GM23338 (cell line): Measurements from ENCODE around the gene NEK8. TPM values are rescaled to one million over a fixed set of nuclear protein-coding genes. Genes with fewer than 3 reads are reported as not detected.

ENCODE experiments used
- ATAC-seq: fragments of 200-7000 bp; cut with Tn5 transposase; 3 replicates; pipeline ENCODE4 v1.9.1; 2020
- DNase-seq: peaks from one replicate; pipeline ENCODE4 v3.0.0-alpha.2; 2015; ENCODE audit warnings: low spot score
- H2AFZ ChIP-seq: fragments of 200-600 bp; sonication (generic); 2 replicates; pipeline ENCODE4 v1.8.0; 2016; ENCODE audit warnings: antibody characterized with exemption, mild to moderate bottlenecking, moderate library complexity
- H3F3A ChIP-seq: fragments of 200-600 bp; sonication (generic); replicated peaks from 2 replicates; pipeline ENCODE4 v1.8.0; 2017; ENCODE audit warnings: antibody characterized with exemption, mixed run types, low read depth
- H3K27ac ChIP-seq: fragments of 200-600 bp; sonication (generic); 2 replicates; pipeline ENCODE4 v1.6.1; 2016; ENCODE audit warnings: low read depth
- H3K27me3 ChIP-seq: fragments of 200-600 bp; sonication (generic); 2 replicates; pipeline ENCODE4 v1.8.0; 2016; ENCODE audit warnings: mild to moderate bottlenecking, mixed run types, moderate library complexity; ENCODE audit not compliant: insufficient read depth
- H3K36me3 ChIP-seq: fragments of 200-600 bp; sonication (generic); 2 replicates; pipeline ENCODE4 v1.8.0; 2016; ENCODE audit warnings: mild to moderate bottlenecking; ENCODE audit not compliant: insufficient read depth
- H3K4me1 ChIP-seq: fragments of 200-600 bp; sonication (generic); 2 replicates; pipeline ENCODE4 v1.8.0; 2016; ENCODE audit warnings: mild to moderate bottlenecking, moderate library complexity; ENCODE audit not compliant: insufficient read depth
- H3K4me2 ChIP-seq: fragments of 200-600 bp; sonication (generic); 2 replicates; pipeline ENCODE4 v1.7.1; 2017; ENCODE audit warnings: mixed run types
- H3K4me3 ChIP-seq: fragments of 200-600 bp; sonication (generic); 2 replicates; pipeline ENCODE4 v1.6.1; 2016; ENCODE audit warnings: mixed run types
- H3K79me2 ChIP-seq: fragments of 200-600 bp; sonication (generic); replicated peaks from 2 replicates; pipeline ENCODE4 v1.8.0; 2017; ENCODE audit warnings: mild to moderate bottlenecking; ENCODE audit not compliant: insufficient read depth
- H3K9me2 ChIP-seq: fragments of 200-600 bp; sonication (generic); 2 replicates; pipeline ENCODE4 v1.8.0; 2017; ENCODE audit not compliant: insufficient read depth
- H4K20me1 ChIP-seq: fragments of 200-600 bp; sonication (generic); replicated peaks from 2 replicates; pipeline ENCODE4 v1.8.0; 2017; ENCODE audit warnings: mild to moderate bottlenecking; ENCODE audit not compliant: insufficient read depth
- H3K27ac Mint-ChIP-seq: 2 replicates; pipeline ENCODE4 v1.8.0; 2020; ENCODE audit warnings: inconsistent platforms, mild to moderate bottlenecking, moderate library complexity, mixed read lengths
- H3K27me3 Mint-ChIP-seq: 3 replicates; pipeline ENCODE4 v1.8.0; 2022; ENCODE audit warnings: low read depth, mild to moderate bottlenecking, moderate library complexity, mixed read lengths, inconsistent platforms; ENCODE audit not compliant: insufficient read depth, poor library complexity
- H3K36me3 Mint-ChIP-seq: 3 replicates; pipeline ENCODE4 v1.8.0; 2021; ENCODE audit warnings: low read depth, mild to moderate bottlenecking, inconsistent platforms, moderate library complexity, mixed read lengths
- H3K4me1 Mint-ChIP-seq: 3 replicates; pipeline ENCODE4 v1.8.0; 2020; ENCODE audit warnings: mild to moderate bottlenecking, inconsistent platforms, mixed read lengths
- H3K4me3 Mint-ChIP-seq: 3 replicates; pipeline ENCODE4 v1.8.0; 2021; ENCODE audit warnings: moderate library complexity, mild to moderate bottlenecking, inconsistent platforms, mixed read lengths
- H3K9me3 Mint-ChIP-seq: 3 replicates; pipeline ENCODE4 v1.8.0; 2020; ENCODE audit warnings: moderate library complexity, mild to moderate bottlenecking, inconsistent platforms, mixed read lengths
- CTCF ChIP-seq, 2 experiments: fragments of 200-600 bp in 1 of 2; sonication (generic) in 1 of 2; conservative IDR thresholded peaks; 2 replicates each; pipeline versions ENCODE4 v1.5.1 to v1.6.1; 2016 to 2017; ENCODE audit warnings: antibody characterized with exemption in 2 of 2, low read depth in 2 of 2, mild to moderate bottlenecking in 2 of 2, moderate library complexity in 1 of 2
- EZH2 ChIP-seq: fragments of 200-600 bp; sonication (generic); IDR thresholded peaks from one replicate; pipeline ENCODE4 v1.8.0; 2017; ENCODE audit warnings: antibody characterized with exemption, mild to moderate bottlenecking, low read depth; ENCODE audit not compliant: unreplicated experiment
- NANOG ChIP-seq: IDR thresholded peaks from 2 replicates; pipeline ENCODE4 v1.6.1; 2016; ENCODE audit warnings: antibody characterized with exemption, borderline replicate concordance
- POLR2AphosphoS5 ChIP-seq: IDR thresholded peaks from 2 replicates; pipeline ENCODE4 v1.6.1; 2016; ENCODE audit warnings: antibody characterized with exemption, low read depth
- STAT1 ChIP-seq: IDR thresholded peaks from one replicate; pipeline ENCODE4 v1.6.1; 2016; ENCODE audit warnings: antibody characterized with exemption; ENCODE audit not compliant: unreplicated experiment
- ZNF331 ChIP-seq: fragments of 250-450 bp; sonication (Bioruptor Pico); IDR thresholded peaks from 2 replicates; pipeline ENCODE4 v1.5.0; 2020; ENCODE audit warnings: low read depth, mild to moderate bottlenecking, moderate library complexity
- polyA plus RNA-seq: library from polyadenylated mRNA; unstranded; fragments of >200 nt; fragmentation: Nextera tagmentation; extraction: Ambion mirVana; gene quantifications from 2 replicates; pipeline ENCODE4 v1.2.1, GENCODE V29; 2016
- total RNA-seq: library from RNA; depleted of rRNA; stranded (reverse); fragments of >200 nt; shearing (Covaris generic); gene quantifications from 2 replicates; pipeline ENCODE4 v1.2.3, GENCODE V29; 2014
- TF ChIP-seq, protein P1 (sequence below): IDR thresholded peaks from 2 replicates; pipeline ENCODE4 v1.6.1; 2016; ENCODE audit warnings: antibody characterized with exemption

Gene NEK8
- total and polyA plus RNA-seq, 2 experiments from 2014 or later, result 10.0 to 14.9 TPM

GRCh38 chr17:28760601-28761562 is 32.3 kb downstream of the NEK8 start:
- DNase-seq, result peak; percentile 89
- peaks cover 5% of the 10 kb centered on the region; the same call in 1 of the 2 replicates for H4K20me1 ChIP-seq
- H3K4me1 ChIP-seq, result peaks cover 52% of the 10 kb centered on the region
- H3K4me1 Mint-ChIP-seq, result peaks cover 64% of the 10 kb centered on the region
- peak overlapping the region; percentile 50 for H3K4me2 ChIP-seq
- peaks cover 69% of the 10 kb centered on the region for H3K36me3 Mint-ChIP-seq
- H3F3A ChIP-seq, result peaks cover 55% of the 10 kb centered on the region
- H2AFZ ChIP-seq, result no peak overlapping the region
- no peaks in the 10 kb centered on the region; the same call in 2 of the 3 replicates for H3K9me3 Mint-ChIP-seq
- peak overlapping the region; percentile 91 for H3K27ac Mint-ChIP-seq
- H3K36me3 ChIP-seq, result 0 out of 2 replicates have a peak, but pooled peaks cover 5% of the 10 kb centered on the region
- peak; percentile 78 for ATAC-seq
- TF ChIP-seq, protein P1, sequence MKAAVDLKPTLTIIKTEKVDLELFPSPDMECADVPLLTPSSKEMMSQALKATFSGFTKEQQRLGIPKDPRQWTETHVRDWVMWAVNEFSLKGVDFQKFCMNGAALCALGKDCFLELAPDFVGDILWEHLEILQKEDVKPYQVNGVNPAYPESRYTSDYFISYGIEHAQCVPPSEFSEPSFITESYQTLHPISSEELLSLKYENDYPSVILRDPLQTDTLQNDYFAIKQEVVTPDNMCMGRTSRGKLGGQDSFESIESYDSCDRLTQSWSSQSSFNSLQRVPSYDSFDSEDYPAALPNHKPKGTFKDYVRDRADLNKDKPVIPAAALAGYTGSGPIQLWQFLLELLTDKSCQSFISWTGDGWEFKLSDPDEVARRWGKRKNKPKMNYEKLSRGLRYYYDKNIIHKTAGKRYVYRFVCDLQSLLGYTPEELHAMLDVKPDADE, result peak; percentile 93
- TF ChIP-seq NANOG, result peak; percentile 98
- no peak for TF ChIP-seq STAT1
- no peak for TF ChIP-seq ZNF331
- peaks cover 29% of the 10 kb centered on the region for H3K27me3 Mint-ChIP-seq
- H3K4me3 Mint-ChIP-seq, result peak overlapping the region; percentile 51
- H3K9me2 ChIP-seq, result no peaks in the 10 kb centered on the region
- H3K79me2 ChIP-seq, result peaks cover 24% of the 10 kb centered on the region
- no peaks in the 10 kb centered on the region for H3K27me3 ChIP-seq
- H3K27ac ChIP-seq, result peak overlapping the region; percentile 98
- peak overlapping the region; percentile 31 for H3K4me3 ChIP-seq

GRCh38 chr17:28763137-28763799 is 34.7 kb downstream of the NEK8 start:
- peaks cover 15% of the 10 kb centered on the region for H3K27me3 Mint-ChIP-seq
- H3K4me2 ChIP-seq, result no peak overlapping the region
- peaks cover 36% of the 10 kb centered on the region for H3K79me2 ChIP-seq
- H3K27me3 ChIP-seq, result no peaks in the 10 kb centered on the region
- peaks cover 37% of the 10 kb centered on the region for H3K4me1 ChIP-seq
- TF ChIP-seq POLR2AphosphoS5, result no peak
- no peak for TF ChIP-seq STAT1
- TF ChIP-seq NANOG, result no peak
- no peak for TF ChIP-seq ZNF331
- no peak for TF ChIP-seq EZH2
- H3K36me3 Mint-ChIP-seq, result peaks cover 59% of the 10 kb centered on the region
- H3K27ac ChIP-seq, result peak overlapping the region; percentile 98
- H3K4me3 Mint-ChIP-seq, result no peak overlapping the region
- no peak for DNase-seq
- H3K36me3 ChIP-seq, result peaks cover 13% of the 10 kb centered on the region; the same call in 1 of the 2 replicates
- no peaks in the 10 kb centered on the region for H3K9me2 ChIP-seq
- no peaks in the 10 kb centered on the region; the same call in 2 of the 3 replicates for H3K9me3 Mint-ChIP-seq
- H2AFZ ChIP-seq, result no peak overlapping the region
- no peak for ATAC-seq
- peaks cover 48% of the 10 kb centered on the region for H3K4me1 Mint-ChIP-seq
- peaks cover 55% of the 10 kb centered on the region for H3F3A ChIP-seq
- H3K27ac Mint-ChIP-seq, result peak overlapping the region; percentile 64
- no peak overlapping the region for H3K4me3 ChIP-seq
- H4K20me1 ChIP-seq, result no peaks in the 10 kb centered on the region; the same call in 1 of the 2 replicates

DNA sequence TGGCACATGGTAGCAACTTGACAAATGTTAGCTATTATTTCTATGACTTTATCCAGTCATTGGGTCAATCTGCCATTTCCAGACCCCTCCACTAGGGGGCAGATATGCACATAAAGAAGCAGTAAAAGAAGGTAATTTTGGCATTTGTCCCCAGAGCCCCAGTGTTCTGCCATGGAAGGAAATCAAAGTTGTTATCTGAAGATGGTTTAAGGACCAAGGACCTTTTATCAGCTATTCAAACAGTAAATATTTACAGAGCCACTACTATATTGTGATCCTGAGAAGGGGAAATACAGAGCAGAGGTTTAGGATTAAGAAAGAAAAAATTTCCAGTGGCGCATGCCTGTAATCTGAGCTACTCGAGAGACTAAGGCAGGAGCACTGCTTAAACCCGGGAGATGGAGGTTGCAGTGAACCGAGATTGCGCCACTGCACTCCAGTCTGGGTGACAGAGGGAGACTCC is 35.2 kb downstream of the NEK8 start:
- DNase-seq, result peak; percentile 89
- no peak; the same call in 1 of the 3 replicates for ATAC-seq
- no peaks in the 10 kb centered on the region; the same call in 1 of the 2 replicates for H4K20me1 ChIP-seq
- H3K27me3 Mint-ChIP-seq, result peaks cover 14% of the 10 kb centered on the region
- H2AFZ ChIP-seq, result no peak overlapping the region
- no peak overlapping the region for H3K4me3 Mint-ChIP-seq
- peak overlapping the region; percentile 71; the same call in 1 of the 2 replicates for H3K27ac Mint-ChIP-seq
- no peaks in the 10 kb centered on the region; the same call in 2 of the 3 replicates for H3K9me3 Mint-ChIP-seq
- peaks cover 55% of the 10 kb centered on the region for H3F3A ChIP-seq
- H3K36me3 ChIP-seq, result peaks cover 13% of the 10 kb centered on the region; the same call in 1 of the 2 replicates
- H3K4me1 Mint-ChIP-seq, result peaks cover 49% of the 10 kb centered on the region
- no peak overlapping the region for H3K4me3 ChIP-seq
- H3K79me2 ChIP-seq, result peaks cover 42% of the 10 kb centered on the region
- TF ChIP-seq ZNF331 (no peak), CTCF (conservative IDR thresholded peaks at IDR 0.05; ENCODE audit: low read depth in 2 of 2) (peak; percentile 77 to 98)
- no peaks in the 10 kb centered on the region for H3K27me3 ChIP-seq
- H3K36me3 Mint-ChIP-seq, result peaks cover 53% of the 10 kb centered on the region
- peaks cover 37% of the 10 kb centered on the region for H3K4me1 ChIP-seq
- no peaks in the 10 kb centered on the region for H3K9me2 ChIP-seq
- H3K27ac ChIP-seq, result no peak overlapping the region
- H3K4me2 ChIP-seq, result no peak overlapping the region
